Central memory CD8-positive, alpha-beta T cell (primary cell): ENCODE data around the gene RMC1.
"Not testable (repeated sequence)": the region's sequence is repeated elsewhere in the genome, so short reads cannot be mapped to it uniquely, and the experiment has no call there.

Experiments
- ATAC-seq: fragments of 150-1000 bp; cut with Tn5 transposase; replicated peaks from 2 replicates; pipeline ENCODE4 v1.10.0; 2022; ENCODE audit warnings: mild to moderate bottlenecking, moderate FRiP score, moderate number of reproducible peaks; ENCODE audit not compliant: poor library complexity, severe bottlenecking; ENCODE audit errors: extremely low read depth
- DNase-seq, 2 donors: peaks; one replicate each; pipeline ENCODE4 v3.0.0; 2021; ENCODE audit warnings: low spot score in 2 of 2
- H3K27ac Mint-ChIP-seq: one replicate; pipeline ENCODE4 v1.8.0; 2022; ENCODE audit warnings: low read depth, mild to moderate bottlenecking, moderate library complexity, mixed read lengths
- H3K27me3 Mint-ChIP-seq: one replicate; pipeline ENCODE4 v1.8.0; 2022; ENCODE audit warnings: mixed read lengths
- H3K36me3 Mint-ChIP-seq: one replicate; pipeline ENCODE4 v1.8.0; 2022; ENCODE audit warnings: mild to moderate bottlenecking, moderate library complexity, mixed read lengths; ENCODE audit not compliant: insufficient read depth
- H3K4me1 Mint-ChIP-seq: one replicate; pipeline ENCODE4 v1.8.0; 2022; ENCODE audit warnings: mixed read lengths
- H3K4me3 Mint-ChIP-seq: one replicate; pipeline ENCODE4 v1.8.0; 2022; ENCODE audit warnings: mild to moderate bottlenecking, moderate library complexity, mixed read lengths
- H3K9me3 Mint-ChIP-seq: one replicate; pipeline ENCODE4 v1.8.0; 2022; ENCODE audit warnings: mixed read lengths

Gene RMC1

DNA sequence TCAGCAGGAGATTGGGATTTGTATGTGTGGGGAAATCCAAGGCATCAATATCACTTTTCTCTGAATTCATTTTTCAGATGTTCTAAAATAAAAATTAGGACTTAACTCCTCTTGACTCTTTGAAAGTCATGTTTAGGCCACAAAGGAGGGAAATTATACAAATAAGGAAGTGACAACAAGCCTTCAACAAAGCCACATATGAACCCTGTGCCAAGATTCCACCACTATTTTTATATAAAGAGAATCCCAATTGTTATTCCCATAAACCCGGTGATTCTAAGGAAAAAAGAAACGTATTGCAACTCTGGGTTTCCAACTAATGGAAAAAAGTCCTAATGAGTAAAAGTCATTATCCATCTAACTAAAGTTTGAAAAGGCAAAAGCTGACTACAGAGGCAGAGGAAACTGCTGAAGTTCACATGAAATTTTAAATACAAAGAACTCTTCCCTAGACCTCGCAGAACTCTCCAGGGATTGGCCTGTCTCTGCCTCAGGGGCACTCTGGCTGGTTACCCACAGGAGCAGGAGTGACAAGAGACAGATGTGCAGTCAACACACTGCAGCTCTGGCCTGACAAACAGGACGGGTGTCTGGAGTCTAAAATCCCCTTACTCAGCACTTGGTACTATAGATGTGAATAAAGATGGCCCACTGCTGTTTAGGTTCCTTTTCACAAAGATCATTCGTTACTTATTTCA, 71.4 kb downstream of the RMC1 start:
- DNase-seq = no peak
- H3K4me3 Mint-ChIP-seq = peak overlapping the region; percentile 68
- H3K9me3 Mint-ChIP-seq = no peaks in the 10 kb centered on the region
- no peaks in the 10 kb centered on the region for H3K27me3 Mint-ChIP-seq
- H3K4me1 Mint-ChIP-seq = peaks cover 64% of the 10 kb centered on the region
- H3K27ac Mint-ChIP-seq = peak overlapping the region; percentile 95
- no peak for ATAC-seq
- H3K36me3 Mint-ChIP-seq = peaks cover 14% of the 10 kb centered on the region

- H3K9me3 Mint-ChIP-seq = no peaks in the 10 kb centered on the region
- peaks cover 14% of the 10 kb centered on the region for H3K36me3 Mint-ChIP-seq
- H3K4me1 Mint-ChIP-seq = peaks cover 65% of the 10 kb centered on the region
- no peak for DNase-seq
- H3K27me3 Mint-ChIP-seq = no peaks in the 10 kb centered on the region
- peak overlapping the region; percentile 95 for H3K27ac Mint-ChIP-seq
- ATAC-seq = no peak
- no peak overlapping the region for H3K4me3 Mint-ChIP-seq
Observed at GRCh38 chr18:23575309-23575651, 72.0 kb downstream of the RMC1 start.

GRCh38 chr18:23577521-23577920, 74.2 kb downstream of the RMC1 start:
- not testable (repeated sequence) for H3K9me3 Mint-ChIP-seq, H3K27me3 Mint-ChIP-seq, H3K27ac Mint-ChIP-seq, ATAC-seq, H3K4me3 Mint-ChIP-seq, DNase-seq
- Mint-ChIP-seq H3K4me1 (peaks cover 69% of the 10 kb centered on the region), H3K36me3 (peaks cover 17% of the 10 kb centered on the region)

DNA sequence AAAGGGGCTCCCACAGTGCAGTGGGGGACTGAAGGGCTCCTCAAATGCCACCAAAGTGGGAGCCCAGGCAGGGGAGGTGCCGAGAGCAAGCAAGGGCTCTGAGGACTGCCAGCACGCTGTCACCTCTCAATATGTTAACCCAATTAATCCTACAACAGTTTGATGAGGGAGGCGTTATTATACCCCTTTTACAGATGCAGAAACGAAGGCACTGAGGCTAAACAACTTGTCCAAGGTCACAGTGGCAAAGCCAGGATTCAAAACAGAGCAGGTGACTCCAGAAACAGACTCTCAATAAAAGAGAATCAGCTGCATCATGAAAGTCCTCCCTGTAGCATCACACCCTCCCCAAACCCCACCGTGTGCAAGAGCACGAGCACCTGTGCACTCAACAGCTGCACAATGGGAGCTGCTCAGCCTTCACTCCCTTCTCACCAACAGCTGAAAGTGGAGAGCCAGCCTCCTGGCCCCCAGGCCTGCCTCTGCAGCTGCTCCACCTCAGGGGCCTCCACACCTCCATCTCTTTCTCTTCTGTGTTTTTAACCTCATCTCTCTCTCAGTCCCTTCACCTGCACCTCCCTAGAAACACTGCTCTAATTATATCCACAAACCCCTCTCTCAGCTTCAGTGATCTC, 74.9 kb downstream of the RMC1 start:
- ATAC-seq (no peak), DNase-seq (no peak)
- peak overlapping the region; percentile 71 for H3K27ac Mint-ChIP-seq
- no peaks in the 10 kb centered on the region for H3K27me3 Mint-ChIP-seq
- peaks cover 69% of the 10 kb centered on the region for H3K4me1 Mint-ChIP-seq
- H3K36me3 Mint-ChIP-seq = peaks cover 17% of the 10 kb centered on the region
- peak overlapping the region; percentile 3 for H3K4me3 Mint-ChIP-seq
- H3K9me3 Mint-ChIP-seq = no peaks in the 10 kb centered on the region

DNA sequence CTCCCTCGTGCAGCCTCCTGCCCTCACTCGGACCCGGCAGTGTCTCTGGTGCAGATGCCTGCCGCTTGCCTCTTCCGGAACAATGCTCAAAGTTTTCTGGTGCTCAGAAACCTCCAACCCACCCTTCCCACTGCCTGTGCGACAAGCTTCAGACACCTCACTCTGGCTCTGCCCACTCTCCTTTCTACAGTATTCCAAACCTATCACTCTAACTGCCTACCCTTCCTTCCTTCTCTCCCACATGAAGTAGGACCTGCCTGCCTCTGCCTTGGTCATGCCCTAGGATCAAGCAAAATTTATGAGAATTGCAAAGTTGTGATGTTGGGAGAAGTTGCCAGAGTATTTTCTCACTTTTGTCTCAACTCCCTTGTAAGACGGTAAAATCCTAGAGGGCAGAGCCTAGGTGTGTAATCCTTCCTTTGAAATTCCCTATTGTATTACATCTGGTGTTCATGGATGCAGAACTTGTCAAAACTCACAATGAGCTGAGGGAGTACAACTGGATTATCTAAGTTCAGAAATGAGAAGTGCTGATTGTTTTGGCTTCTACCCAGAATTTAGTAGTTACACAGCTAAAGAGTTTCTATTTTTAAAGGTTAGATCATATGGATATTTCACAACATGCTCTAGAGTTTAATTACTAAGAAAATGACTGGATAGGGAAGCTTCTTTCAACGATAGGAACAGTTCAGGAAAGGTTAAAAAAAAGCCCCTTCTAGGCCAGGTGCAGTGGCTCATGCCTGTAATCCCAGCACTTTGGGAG, 75.8 kb downstream of the RMC1 start:
- Mint-ChIP-seq H3K9me3 (no peaks in the 10 kb centered on the region), H3K27me3 (no peaks in the 10 kb centered on the region), H3K4me3 (peak overlapping the region; percentile 3), H3K36me3 (peaks cover 13% of the 10 kb centered on the region), H3K27ac (peak overlapping the region; percentile 71), H3K4me1 (peaks cover 69% of the 10 kb centered on the region)
- no peak for ATAC-seq
- no peak for DNase-seq

DNA sequence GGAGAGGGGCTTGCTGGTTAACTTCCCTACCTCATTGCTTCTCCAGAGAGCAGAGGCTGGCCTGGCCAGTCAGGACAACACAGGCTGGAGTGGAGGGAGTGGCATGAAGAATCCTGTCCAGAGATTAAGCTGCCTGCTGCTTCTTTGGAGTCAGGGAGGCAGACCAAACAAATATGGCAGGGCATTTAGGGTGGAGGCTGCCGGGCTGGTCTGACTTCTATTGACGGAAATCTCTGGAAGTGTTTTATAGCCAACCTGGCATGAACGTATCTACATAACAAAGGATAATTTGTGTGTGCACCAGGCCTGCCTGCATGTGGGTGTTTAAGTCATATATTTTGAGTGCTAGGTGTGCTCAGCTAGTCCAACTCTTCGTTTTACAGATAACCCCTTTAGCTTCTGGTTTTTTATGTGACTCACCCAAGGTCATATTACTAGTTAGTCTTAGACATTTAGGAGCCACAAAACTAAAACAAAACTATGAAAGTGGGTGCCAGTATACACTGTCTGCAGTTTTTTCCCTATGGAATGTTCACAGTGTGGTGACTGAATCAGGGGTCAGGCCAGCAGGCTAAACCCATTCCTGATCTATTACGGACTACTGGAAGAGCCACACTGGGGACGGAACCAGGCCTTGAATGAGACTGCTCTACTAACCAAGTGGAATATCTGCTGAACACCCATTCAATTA, 77.5 kb downstream of the RMC1 start:
- no peaks in the 10 kb centered on the region for H3K27me3 Mint-ChIP-seq
- peaks cover 69% of the 10 kb centered on the region for H3K4me1 Mint-ChIP-seq
- ATAC-seq (no peak), DNase-seq (no peak)
- no peak overlapping the region for H3K4me3 Mint-ChIP-seq
- no peaks in the 10 kb centered on the region for H3K9me3 Mint-ChIP-seq
- H3K36me3 Mint-ChIP-seq = peaks cover 17% of the 10 kb centered on the region
- H3K27ac Mint-ChIP-seq = no peak overlapping the region
